Heart right ventricle (tissue), 16 donors: ENCODE measurements around the gene MED26. TPM values are rescaled to one million over a fixed set of nuclear protein-coding genes. Genes with fewer than 3 reads are reported as not detected.

Source experiments
- ATAC-seq, 8 donors: fragments of 200-7000 bp; cut with Tn5 transposase; one replicate each; pipeline ENCODE4 v1.9.1; 2020; ENCODE audit warnings: mild to moderate bottlenecking in 8 of 8, moderate library complexity in 8 of 8, moderate number of reproducible peaks in 1 of 8
- DNase-seq, 2 donors: peaks; one replicate each; pipeline ENCODE4 v3.0.0-alpha.2; 2020
- H3K27ac ChIP-seq, 10 donors: fragments of 200-600 bp; sonication (generic) in 2 of 10; one replicate each; pipeline versions ENCODE4 v1.5.0 to v1.8.0; 2020 to 2022; ENCODE audit warnings: mild to moderate bottlenecking in 3 of 10
- H3K27me3 ChIP-seq, 7 donors: fragments of 200-600 bp; one replicate each; pipeline ENCODE4 v1.8.0; 2021 to 2022; ENCODE audit warnings: mild to moderate bottlenecking in 2 of 7
- H3K36me3 ChIP-seq, 9 donors: fragments of 200-600 bp; sonication (generic) in 1 of 9; one replicate each; pipeline versions ENCODE4 v1.5.0 to v1.8.0; 2020 to 2022; ENCODE audit warnings: mild to moderate bottlenecking in 2 of 9
- H3K4me1 ChIP-seq, 9 donors: fragments of 200-600 bp; sonication (generic) in 1 of 9; one replicate each; pipeline versions ENCODE4 v1.5.0 to v1.8.0; 2020 to 2022; ENCODE audit warnings: mild to moderate bottlenecking in 4 of 9
- H3K4me3 ChIP-seq, 10 donors: fragments of 200-600 bp; sonication (generic) in 2 of 10; one replicate each; pipeline versions ENCODE4 v1.5.0 to v1.8.0; 2020 to 2022; ENCODE audit warnings: mild to moderate bottlenecking in 7 of 10, moderate library complexity in 2 of 10
- H3K9me3 ChIP-seq, 11 donors: fragments of 200-600 bp in 10 of 11; sonication (generic) in 2 of 11; one replicate each; pipeline versions ENCODE4 v1.5.0 to v1.8.0; 2013 to 2022; ENCODE audit warnings: mild to moderate bottlenecking in 2 of 11, control low read depth in 1 of 11, moderate library complexity in 1 of 11
- CTCF ChIP-seq, 9 donors: fragments of 200-600 bp; sonication (generic) in 2 of 9; IDR thresholded peaks; one replicate each; pipeline versions ENCODE4 v1.5.0 to v1.8.0; 2021 to 2022; ENCODE audit warnings: antibody characterized with exemption in 9 of 9, mild to moderate bottlenecking in 5 of 9, moderate library complexity in 1 of 9
- WGBS, 2 donors: extraction: QIAGEN DNeasy Blood & Tissue Kit; methylation state at CpG; one replicate each; pipeline ENCODE4 v1.1.7; 2013; ENCODE audit warnings: inconsistent platforms in 1 of 2; 5-methylcytosine and 5-hydroxymethylcytosine counted together
- intact Hi-C, 10 donors: fragments of 100-400 bp; cut with DNase I; formaldehyde crosslinking; loops; one replicate each; pipeline versions ENCODE4 v1.11.1 to v1.14.2; 2022
- polyA plus RNA-seq, 2 donors: library from polyadenylated mRNA; stranded (reverse); fragments of 200-250 nt; gene quantifications; one replicate each; pipeline ENCODE4 v1.2.3, GENCODE V29; 2013
- total RNA-seq, 10 donors: library from RNA; stranded (reverse); fragmentation: NEBNext Ultra II Directional in 3 of 10; extraction: Animal tissue kit (Norgen Biotek cat#: 25700) in 3 of 10; gene quantifications; one replicate each; pipeline versions ENCODE4 v1.2.1 to v1.2.4, GENCODE V29; 2021 to 2023
- donor health status: Arrhythmogenic right ventricular cardiomyopathy.
- donor health status: ischemic (EF 13 %, LVEDD 7.1; RV severe dilation, severe dysfunction).
- donor health status: healthy with polysubstance abuse.
- donor health status: DM: no; HTN: yes; CAD: no.
- donor health status: DM: no; HTN: no; CAD: no.
- donor health status: ischemic (EF 25% LVEDD 6.9; RV normal size, moderate dysfunction).
- donor health status: ischemic (EF 25% LVEDD 5.7; RV mildly dilated, moderate dysfunction).
- donor health status: healthy.
- donor health status: DM: yes; HTN: yes; CAD: no.
- donor health status: Ischemic cardiomyopathy.
- donor health status: ischemic (EF 35%, LVEDD 5.7; RV mildly dilated, moderate dysfunction).
- donor health status: nonischemic (EF 11% LVEDD 7.7; RV severe dilation, severe dysfunction).
- donor health status: DM: yes; HTN: yes; CAD: no.
- donor health status: PGD.
- donor health status: ischemic (EF 29% LVEDD 5.4; RV normal size, mild dysfunction).
- donor health status: nonischemic (EF 23%, LVEDD 6.1; RV moderate dilation, normal function).

The MED26 gene
- total and polyA plus RNA-seq, 12 donors: 3.3 to 6.9 (median 4.6) TPM

- H3K4me1 ChIP-seq: peaks cover 19 to 63% (median 42%) of the 10 kb centered on the region in 9 donors
- TF ChIP-seq CTCF (IDR thresholded peaks at IDR 0.05): no peak
- peaks cover 0 to 62% (median 26%) of the 10 kb centered on the region in 9 donors for H3K36me3 ChIP-seq
- ATAC-seq (no peak), DNase-seq (no peak)
- intact Hi-C loops: loop anchor here in 5 of 10 donors (10.0 kb wide), 1 partner anchor 49 kb away; the partner anchor contains the start of gene MED26 (in 5 of the 5)
- no peak overlapping the region for H3K4me3 ChIP-seq
- H3K9me3 ChIP-seq: no peaks in the 10 kb centered on the region
- H3K27me3 ChIP-seq: no peaks in the 10 kb centered on the region
- WGBS, 2 donors: 85 to 87% methylated on average over 48 of the region's 48 CpGs
- H3K27ac ChIP-seq: no peak overlapping the region
These were observed 51.9 kb downstream of the MED26 start for GRCh38 chr19:16575861-16576689.

GRCh38 chr19:16575282-16575681 lies 52.7 kb downstream of the MED26 start:
- ATAC-seq: no peak
- TF ChIP-seq CTCF (IDR thresholded peaks at IDR 0.05): no peak
- no peaks in the 10 kb centered on the region for H3K27me3 ChIP-seq
- H3K9me3 ChIP-seq: no peaks in the 10 kb centered on the region
- no peak overlapping the region for H3K4me3 ChIP-seq
- H3K27ac ChIP-seq: no peak overlapping the region
- DNase-seq: no peak
- H3K4me1 ChIP-seq: peaks cover 14 to 62% (median 45%) of the 10 kb centered on the region in 9 donors
- intact Hi-C loops: loop anchor here in 5 of 10 donors (10.0 kb wide), 1 partner anchor 50 kb away; the partner anchor contains the start of gene MED26 (in 5 of the 5)
- 92 to 95% methylated on average over 2 of the region's 2 CpGs for WGBS, 2 donors
- peaks cover 0 to 65% (median 26%) of the 10 kb centered on the region in 9 donors for H3K36me3 ChIP-seq

GRCh38 chr19:16573925-16574324 lies 54.1 kb downstream of the MED26 start:
- peaks cover 0 to 69% (median 26%) of the 10 kb centered on the region in 9 donors for H3K36me3 ChIP-seq
- peaks cover 14 to 62% (median 36%) of the 10 kb centered on the region in 9 donors for H3K4me1 ChIP-seq
- intact Hi-C loops: loop anchor here (2.0 to 10.0 kb wide), 4 partner anchors 48 to 87 kb away; partner anchors contain the start of genes MED26 (in 9 of the 10), SMIM7 (in 1 of the 10) and TMEM38A (in 1 of the 10)
- ATAC-seq: no peak
- H3K27me3 ChIP-seq: no peaks in the 10 kb centered on the region
- H3K27ac ChIP-seq: peak overlapping the region in 1 of 10 donors; percentile 10
- TF ChIP-seq CTCF (IDR thresholded peaks at IDR 0.05): no peak
- H3K4me3 ChIP-seq: peak overlapping the region in 4 of 10 donors; percentile 63 to 90 (median 72)
- no peak for DNase-seq
- H3K9me3 ChIP-seq: no peaks in the 10 kb centered on the region

DNA sequence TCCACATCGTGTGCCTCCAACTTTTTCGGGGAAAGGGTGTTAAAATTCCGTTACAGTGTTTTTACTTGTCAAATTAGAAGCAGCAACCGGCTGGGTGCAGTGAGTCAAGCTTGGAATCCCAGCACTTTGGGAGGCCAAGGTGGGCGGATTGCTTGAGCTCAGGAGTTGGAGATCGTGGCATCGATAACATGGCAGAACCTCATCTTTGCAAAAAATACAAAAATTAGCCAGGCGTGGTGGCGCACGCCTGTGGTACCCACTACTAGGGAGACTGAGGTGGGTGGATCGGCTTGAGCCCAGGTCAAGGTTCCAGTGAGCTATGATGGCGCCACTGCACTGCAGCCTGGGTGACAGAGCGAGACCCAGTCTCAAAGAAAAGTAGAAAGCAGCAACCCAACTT lies 54.7 kb downstream of the MED26 start:
- Histone ChIP-seq H3K27me3 (no peaks in the 10 kb centered on the region), H3K36me3 (peaks cover 0 to 69% (median 26%) of the 10 kb centered on the region in 9 donors), H3K4me3 (peak overlapping the region; percentile 61 to 97 (median 74)), H3K27ac (peak overlapping the region in 9 of 10 donors; percentile 76 to 91 (median 84)), H3K4me1 (peaks cover 14 to 62% (median 36%) of the 10 kb centered on the region in 9 donors), H3K9me3 (no peaks in the 10 kb centered on the region)
- TF ChIP-seq CTCF (IDR thresholded peaks at IDR 0.05): no peak
- intact Hi-C loops: loop anchor here (2.0 to 10.0 kb wide), 4 partner anchors 49 to 88 kb away; partner anchors contain the start of genes MED26 (in 9 of the 10), SMIM7 (in 1 of the 10) and TMEM38A (in 1 of the 10)
- DNase-seq (no peak), ATAC-seq (no peak)
- WGBS, 2 donors: 66 to 71% methylated on average over 13 of the region's 13 CpGs
